Suprapubic skin (tissue), 4 donors: Measurements from ENCODE around the gene OSBPL9. TPM values are rescaled to one million over a fixed set of nuclear protein-coding genes. Genes with fewer than 3 reads are reported as not detected.

ENCODE experiments used
- DNase-seq, 2 donors: peaks; one replicate each; pipeline ENCODE4 v3.0.0-alpha.2; 2019; ENCODE audit warnings: low spot score in 2 of 2
- H3K27ac ChIP-seq: fragments of 200-600 bp; sonication (generic); one replicate; pipeline ENCODE4 v1.5.1; 2019
- H3K27me3 ChIP-seq: fragments of 200-600 bp; sonication (generic); one replicate; pipeline ENCODE4 v1.5.1; 2019
- H3K36me3 ChIP-seq: fragments of 200-600 bp; sonication (generic); one replicate; pipeline ENCODE4 v1.5.1; 2019
- H3K4me1 ChIP-seq: fragments of 200-600 bp; sonication (generic); one replicate; pipeline ENCODE4 v1.5.1; 2019
- H3K4me3 ChIP-seq: fragments of 200-600 bp; sonication (generic); one replicate; pipeline ENCODE4 v1.5.1; 2019; ENCODE audit warnings: mild to moderate bottlenecking
- H3K9me3 ChIP-seq: fragments of 200-600 bp; sonication (generic); one replicate; pipeline ENCODE4 v1.5.1; 2019
- CTCF ChIP-seq, 2 donors: fragments of 200-600 bp in 1 of 2; fragments of 450-650 bp in 1 of 2; sonication (generic) in 1 of 2; IDR thresholded peaks; one replicate each; pipeline ENCODE4 v1.5.1; 2016 to 2019; ENCODE audit warnings: antibody characterized with exemption in 2 of 2, mild to moderate bottlenecking in 1 of 2, moderate library complexity in 1 of 2
- EP300 ChIP-seq: sonication (generic); formaldehyde crosslinking; IDR thresholded peaks from one replicate; pipeline ENCODE4 v1.6.1; 2017; ENCODE audit warnings: antibody characterized with exemption
- POLR2A ChIP-seq, 2 donors: fragments of 450-650 bp; IDR thresholded peaks; one replicate each; pipeline ENCODE4 v1.6.1; 2017; ENCODE audit warnings: antibody characterized with exemption in 2 of 2, mild to moderate bottlenecking in 2 of 2, moderate library complexity in 2 of 2
- POLR2AphosphoS5 ChIP-seq, 3 donors: sonication (generic); formaldehyde crosslinking; IDR thresholded peaks; one replicate each; pipeline ENCODE4 v1.6.1; 2017; ENCODE audit warnings: antibody characterized with exemption in 3 of 3
- WGBS: methylation state at CpG from one replicate; pipeline ENCODE4 v1.1.5; 2018; 5-methylcytosine and 5-hydroxymethylcytosine counted together
- total RNA-seq, 4 donors: library from RNA; depleted of rRNA; stranded (reverse); fragments of >200 nt; gene quantifications; one replicate each; pipeline ENCODE4 v1.1.0, GENCODE V29; 2016

The OSBPL9 gene
- total RNA-seq, 4 donors from 2014 or later = 49.7 to 166 (median 90.4) TPM

GRCh38 chr1:51735746-51736254 is 118.9 kb downstream of the OSBPL9 start:
- TF ChIP-seq POLR2A (IDR thresholded peaks at IDR 0.05) (no peak), EP300 (no peak), CTCF (IDR thresholded peaks at IDR 0.05) (no peak), POLR2AphosphoS5 (IDR thresholded peaks at IDR 0.05) (no peak)
- H3K4me3 ChIP-seq = no peak overlapping the region
- H3K27ac ChIP-seq = no peak overlapping the region
- no peaks in the 10 kb centered on the region for H3K27me3 ChIP-seq
- no peaks in the 10 kb centered on the region for H3K36me3 ChIP-seq
- 59% methylated on average over 5 of the region's 5 CpGs for WGBS
- no peak for DNase-seq
- no peaks in the 10 kb centered on the region for H3K9me3 ChIP-seq
- H3K4me1 ChIP-seq = peaks cover 37% of the 10 kb centered on the region

- peaks cover 33% of the 10 kb centered on the region for H3K4me1 ChIP-seq
- no peaks in the 10 kb centered on the region for H3K27me3 ChIP-seq
- DNase-seq = no peak
- no peak overlapping the region for H3K27ac ChIP-seq
- no peaks in the 10 kb centered on the region for H3K36me3 ChIP-seq
- no peaks in the 10 kb centered on the region for H3K9me3 ChIP-seq
- no peak overlapping the region for H3K4me3 ChIP-seq
- TF ChIP-seq POLR2AphosphoS5 (IDR thresholded peaks at IDR 0.05) (no peak), EP300 (no peak), POLR2A (IDR thresholded peaks at IDR 0.05) (no peak), CTCF (IDR thresholded peaks at IDR 0.05) (no peak)
These were observed 119.8 kb downstream of the OSBPL9 start for GRCh38 chr1:51736702-51737101.

- TF ChIP-seq POLR2AphosphoS5 (IDR thresholded peaks at IDR 0.05) = no peak
- TF ChIP-seq CTCF (IDR thresholded peaks at IDR 0.05) = no peak
- no peak for TF ChIP-seq EP300
- TF ChIP-seq POLR2A (IDR thresholded peaks at IDR 0.05) = no peak
- no peak overlapping the region for H3K27ac ChIP-seq
- no peak overlapping the region for H3K4me3 ChIP-seq
- no peaks in the 10 kb centered on the region for H3K9me3 ChIP-seq
- DNase-seq = no peak
- no peaks in the 10 kb centered on the region for H3K36me3 ChIP-seq
- 94% methylated on average over 3 of the region's 3 CpGs for WGBS
- H3K27me3 ChIP-seq = no peaks in the 10 kb centered on the region
- peaks cover 30% of the 10 kb centered on the region for H3K4me1 ChIP-seq
These were observed 121.8 kb downstream of the OSBPL9 start for GRCh38 chr1:51738681-51739080.

GRCh38 chr1:51740652-51741051 is 123.8 kb downstream of the OSBPL9 start:
- Histone ChIP-seq H3K4me1 (peaks cover 11% of the 10 kb centered on the region), H3K27ac (no peak overlapping the region), H3K27me3 (no peaks in the 10 kb centered on the region), H3K36me3 (no peaks in the 10 kb centered on the region), H3K9me3 (no peaks in the 10 kb centered on the region), H3K4me3 (no peak overlapping the region)
- no peak for DNase-seq
- TF ChIP-seq POLR2A (IDR thresholded peaks at IDR 0.05) (no peak), EP300 (no peak), POLR2AphosphoS5 (IDR thresholded peaks at IDR 0.05) (no peak), CTCF (IDR thresholded peaks at IDR 0.05) (no peak)
- WGBS = 83% methylated on average over 3 of the region's 3 CpGs

- H3K27ac ChIP-seq = no peak overlapping the region
These were observed 124.3 kb downstream of the OSBPL9 start for GRCh38 chr1:51741121-51741681.

More at GRCh38 chr1:51741121-51741681, 124.3 kb downstream of the OSBPL9 start:
- Histone ChIP-seq H3K9me3 (no peaks in the 10 kb centered on the region), H3K4me1 (peaks cover 9% of the 10 kb centered on the region), H3K4me3 (no peak overlapping the region), H3K36me3 (no peaks in the 10 kb centered on the region), H3K27me3 (no peaks in the 10 kb centered on the region)
- TF ChIP-seq POLR2A (IDR thresholded peaks at IDR 0.05) (no peak), CTCF (IDR thresholded peaks at IDR 0.05) (no peak), POLR2AphosphoS5 (IDR thresholded peaks at IDR 0.05) (no peak), EP300 (no peak)
- DNase-seq = no peak
- WGBS = 98% methylated on average over 1 of the region's 1 CpG
